Stimulated activated naive CD4-positive, alpha-beta T cell treated with Interleukin-2 at 50 U/mL for 16 hours (primary cell): ENCODE results near the gene MET.
"Not testable (repeated sequence)": the region's sequence is repeated elsewhere in the genome, so short reads cannot be mapped to it uniquely, and the experiment has no call there.

Experiments used
- DNase-seq: peaks from one replicate; lab custom pipeline; 2025; lab: John Stamatoyannopoulos, UW

Gene MET

GRCh38 chr7:116753130-116753529 lies 81.1 kb downstream of the MET start:
- DNase-seq, result no peak

GRCh38 chr7:116754186-116754585 lies 82.2 kb downstream of the MET start:
- no peak for DNase-seq

DNA sequence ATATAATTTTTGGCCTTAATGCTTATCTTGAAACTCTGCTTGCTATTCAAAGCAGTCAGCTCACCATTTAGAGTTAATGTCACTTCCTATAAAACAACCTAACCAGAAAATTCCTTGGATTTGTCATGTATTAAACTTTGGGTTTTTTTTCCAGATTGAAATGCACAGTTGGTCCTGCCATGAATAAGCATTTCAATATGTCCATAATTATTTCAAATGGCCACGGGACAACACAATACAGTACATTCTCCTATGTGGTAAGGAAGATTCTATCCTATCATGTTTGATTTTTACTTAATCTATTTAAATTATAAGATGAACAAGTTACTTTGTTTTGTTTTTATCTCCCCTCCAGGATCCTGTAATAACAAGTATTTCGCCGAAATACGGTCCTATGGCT lies 85.3 kb downstream of the MET start:
- no peak for DNase-seq

GRCh38 chr7:116759642-116760041 lies 87.6 kb downstream of the MET start:
- DNase-seq, result not testable (repeated sequence)

DNA sequence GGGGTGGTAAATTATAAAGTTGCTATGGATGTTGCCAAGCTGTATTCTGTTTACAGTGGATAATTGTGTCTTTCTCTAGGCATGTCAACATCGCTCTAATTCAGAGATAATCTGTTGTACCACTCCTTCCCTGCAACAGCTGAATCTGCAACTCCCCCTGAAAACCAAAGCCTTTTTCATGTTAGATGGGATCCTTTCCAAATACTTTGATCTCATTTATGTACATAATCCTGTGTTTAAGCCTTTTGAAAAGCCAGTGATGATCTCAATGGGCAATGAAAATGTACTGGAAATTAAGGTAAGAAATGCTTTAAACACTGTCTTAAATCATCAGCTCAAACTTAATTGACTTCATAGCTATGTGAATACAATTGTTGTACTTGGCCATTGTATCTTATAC lies 91.0 kb downstream of the MET start:
- DNase-seq, result no peak

- no peak for DNase-seq
Measured at GRCh38 chr7:116763647-116764046, 91.7 kb downstream of the MET start.

DNA sequence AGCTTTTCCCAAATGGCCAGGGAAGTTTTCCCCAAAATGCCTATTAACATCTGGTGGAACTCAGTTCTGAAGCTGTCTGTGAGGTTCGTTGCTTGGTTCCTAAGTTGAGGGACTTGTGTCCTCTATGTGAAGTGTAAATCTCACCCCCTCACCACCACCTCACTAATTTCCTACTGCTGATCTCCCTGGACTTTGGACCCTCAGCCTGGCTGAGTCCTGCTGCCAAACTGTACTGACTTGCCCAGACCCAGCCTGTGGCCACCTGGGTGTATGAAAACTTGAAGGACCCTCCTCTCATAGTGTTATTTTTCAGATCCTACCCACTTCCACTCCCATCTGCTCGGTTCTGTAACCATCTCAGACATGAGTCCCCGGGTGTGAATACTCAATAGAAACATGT lies 94.9 kb downstream of the MET start:
- DNase-seq, result no peak

- DNase-seq, result no peak
Measured at GRCh38 chr7:116769546-116769945, 97.5 kb downstream of the MET start.

- DNase-seq, result no peak
Measured at GRCh38 chr7:116770941-116771340, 98.9 kb downstream of the MET start.

- DNase-seq, result no peak
Measured at GRCh38 chr7:116771640-116772039, 99.6 kb downstream of the MET start.

- no peak for DNase-seq
Measured at GRCh38 chr7:116772423-116772863, 100.4 kb downstream of the MET start.

DNA sequence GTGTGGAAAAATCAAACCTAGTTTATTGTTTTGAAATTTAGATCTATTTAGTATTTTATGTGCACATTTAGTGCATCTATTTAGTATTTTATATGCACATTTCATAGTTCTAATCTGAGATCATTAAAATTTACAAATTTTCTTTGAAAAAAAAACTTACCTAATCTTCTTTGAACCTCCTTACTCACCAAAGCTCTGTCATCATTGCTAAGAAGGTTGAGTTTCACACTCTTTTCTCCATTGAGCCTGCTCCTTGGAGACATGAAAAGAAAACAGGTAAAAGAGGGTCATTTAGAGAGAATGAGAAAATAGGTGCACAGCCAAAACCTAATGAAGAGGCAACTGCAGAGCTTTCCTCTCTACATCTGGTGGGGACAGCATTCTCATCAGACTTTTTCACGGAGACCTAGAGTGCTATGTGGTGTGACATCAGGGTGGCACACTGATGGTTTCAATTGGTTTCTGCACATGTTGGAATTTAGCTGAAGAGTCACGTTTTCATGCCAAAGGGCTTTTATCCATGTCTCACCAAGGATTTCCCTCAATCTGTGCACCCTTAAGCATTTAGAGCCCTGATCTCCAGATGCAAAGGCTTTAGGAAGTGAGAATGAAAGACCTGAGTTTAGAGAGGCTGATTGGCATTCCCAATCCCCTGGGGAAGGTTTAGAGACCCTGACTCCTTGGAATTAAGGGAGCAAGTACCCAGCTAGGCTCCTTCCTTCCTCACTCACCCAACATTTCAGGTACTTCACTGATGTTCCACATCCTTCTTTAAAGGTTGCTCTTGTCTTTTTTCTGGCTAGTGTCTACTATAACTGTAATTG lies 101.1 kb downstream of the MET start:
- DNase-seq, result no peak

DNA sequence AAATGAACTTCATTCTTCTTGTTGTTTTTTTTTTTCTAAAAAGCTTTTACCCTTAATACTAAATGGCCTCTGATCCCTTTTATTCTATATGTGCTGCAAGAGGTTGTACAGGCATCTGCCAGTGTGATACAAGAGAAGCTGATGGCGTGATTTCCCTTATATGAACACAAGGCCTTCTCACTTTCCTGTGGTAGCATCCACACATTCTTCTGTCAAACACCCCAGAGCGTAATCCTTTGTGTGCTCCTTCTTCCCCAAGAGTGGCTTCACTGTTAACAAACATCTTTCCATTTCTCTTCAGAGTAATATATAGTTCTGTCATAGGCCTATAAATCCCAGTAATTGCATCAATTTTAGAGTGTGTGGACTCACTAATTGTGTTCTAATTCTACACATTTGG lies 104.0 kb downstream of the MET start:
- no peak for DNase-seq

DNA sequence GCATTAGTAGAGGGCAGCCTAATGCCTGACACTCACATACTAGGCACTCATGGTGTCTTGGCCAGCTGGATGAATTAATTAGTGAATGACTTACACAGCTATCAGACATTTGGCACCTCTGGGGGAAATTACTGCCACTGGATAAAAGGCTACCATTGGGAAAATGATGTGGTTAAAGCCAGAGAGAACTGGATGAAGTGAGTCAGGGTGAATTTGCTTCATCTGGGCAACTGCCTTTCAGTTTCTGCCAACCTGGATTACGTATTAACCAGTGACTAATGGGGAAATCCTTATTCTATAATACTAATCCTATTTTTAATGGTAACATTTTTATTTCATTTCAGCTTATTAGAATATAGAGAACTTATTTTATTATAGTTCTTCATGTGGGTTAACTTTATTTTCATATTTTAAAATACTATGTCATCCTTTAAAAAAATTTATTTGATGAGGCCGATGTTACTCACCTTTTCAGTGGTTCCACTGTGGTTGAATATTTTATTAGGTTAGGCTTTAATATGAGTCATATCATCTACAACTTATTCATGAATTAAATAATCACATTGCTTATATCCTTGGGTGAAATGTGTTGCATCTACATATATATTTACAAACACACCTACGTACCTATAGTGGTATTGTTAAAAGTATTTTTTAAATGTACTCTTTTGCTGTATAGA lies 104.8 kb downstream of the MET start:
- no peak for DNase-seq

- DNase-seq, result no peak
Measured at GRCh38 chr7:116777651-116778281, 105.8 kb downstream of the MET start.

GRCh38 chr7:116779216-116779615 lies 107.2 kb downstream of the MET start:
- DNase-seq, result no peak

DNA sequence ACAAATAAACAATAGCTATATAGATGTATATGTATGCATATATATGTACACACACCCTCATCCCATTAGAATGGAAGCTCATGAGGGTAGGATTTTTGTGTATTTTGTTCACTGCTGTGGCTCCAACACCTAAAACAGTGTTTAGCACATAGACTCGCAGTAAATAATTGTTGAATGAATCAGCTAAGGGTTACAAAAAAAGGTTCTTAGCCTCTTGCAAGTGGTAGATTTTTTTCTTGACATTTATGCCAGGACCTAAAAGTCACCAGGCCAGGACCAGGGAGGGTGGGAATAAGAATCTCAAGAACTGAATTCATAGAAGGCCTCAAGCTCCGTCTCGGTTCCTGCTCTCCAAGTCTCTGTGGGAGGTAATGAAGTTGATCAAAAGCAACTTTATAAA lies 107.9 kb downstream of the MET start:
- DNase-seq, result no peak

DNA sequence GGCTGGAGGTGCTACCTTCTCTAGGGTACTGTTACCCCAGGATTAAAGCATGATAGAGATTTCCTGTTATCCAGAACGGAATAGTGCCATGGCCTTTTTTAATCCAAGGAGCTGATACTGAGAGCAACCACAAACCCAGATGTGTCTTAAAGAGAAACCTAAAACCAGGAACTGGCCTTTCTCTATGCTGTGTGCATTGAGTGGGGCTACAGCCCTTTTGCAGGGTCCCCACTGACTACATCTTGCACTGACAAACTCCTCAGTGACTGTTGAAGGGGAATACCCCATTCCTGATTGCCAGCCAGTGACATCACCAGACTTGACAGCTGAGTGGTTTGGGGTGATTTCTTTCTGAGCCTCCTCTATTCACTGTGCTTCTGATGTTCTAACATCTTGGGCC lies 108.5 kb downstream of the MET start:
- no peak for DNase-seq

DNA sequence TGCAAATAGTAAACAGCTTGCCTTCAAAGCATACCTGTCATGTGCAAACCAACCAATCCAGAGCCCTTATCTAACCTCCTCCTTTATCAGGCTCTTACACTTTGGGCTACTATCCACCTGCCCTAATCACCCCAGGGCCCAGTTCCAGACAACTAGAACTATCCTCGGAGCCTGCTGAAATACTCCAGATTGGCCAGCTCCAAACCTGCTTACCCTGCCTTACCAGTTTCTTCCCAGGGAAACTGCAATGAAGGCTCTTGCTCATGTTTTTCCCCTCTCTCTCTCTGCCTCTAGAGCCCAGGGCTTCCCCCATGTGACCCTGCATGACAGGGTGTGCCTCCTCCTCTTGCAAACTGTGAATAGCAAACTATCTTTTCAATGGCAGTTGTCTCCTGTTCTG lies 109.0 kb downstream of the MET start:
- DNase-seq, result no peak

DNA sequence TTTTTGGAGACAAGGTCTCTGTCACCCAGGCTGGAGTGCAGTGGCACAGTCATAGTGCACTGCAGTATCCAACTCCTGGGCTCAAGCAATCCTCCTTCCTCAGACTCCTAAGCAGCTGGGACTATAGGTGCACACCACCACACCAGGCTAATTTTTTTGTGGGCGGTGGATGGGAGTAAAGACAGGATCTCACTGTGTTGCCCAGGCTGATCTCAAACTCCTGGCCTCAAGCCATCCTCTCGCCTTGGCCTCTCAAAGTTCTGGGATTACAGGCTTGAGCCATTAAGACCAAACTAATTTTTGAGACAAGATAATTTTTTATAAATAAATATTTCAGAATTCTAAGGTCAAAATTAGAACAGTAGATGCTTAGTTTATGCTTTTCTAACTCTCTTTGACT lies 109.6 kb downstream of the MET start:
- no peak for DNase-seq

DNA sequence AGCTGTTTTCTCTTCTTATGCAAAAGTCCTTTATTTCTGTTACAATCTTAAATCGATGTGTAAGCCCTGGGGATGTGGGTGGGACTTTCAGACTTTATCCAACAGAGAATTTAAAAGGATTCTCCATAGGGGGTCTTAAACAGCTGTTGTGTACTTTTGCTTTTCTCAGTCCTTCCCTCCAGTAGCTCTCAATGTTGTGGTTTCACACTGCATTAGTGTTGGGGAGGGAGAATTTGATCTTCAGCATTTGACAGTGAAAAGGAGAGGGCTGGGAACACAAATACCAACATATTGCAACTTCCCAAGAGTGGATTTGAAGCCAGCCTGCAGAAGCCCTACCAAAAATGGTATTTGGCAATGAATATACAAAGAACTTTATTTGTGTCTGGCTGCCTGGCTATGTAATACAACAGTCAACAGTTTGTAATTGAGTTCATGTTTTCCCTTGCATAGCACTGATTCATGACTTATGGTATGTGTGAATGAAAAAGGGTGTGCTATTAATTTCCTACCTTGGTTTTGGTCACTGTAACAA lies 110.2 kb downstream of the MET start:
- DNase-seq, result no peak

DNA sequence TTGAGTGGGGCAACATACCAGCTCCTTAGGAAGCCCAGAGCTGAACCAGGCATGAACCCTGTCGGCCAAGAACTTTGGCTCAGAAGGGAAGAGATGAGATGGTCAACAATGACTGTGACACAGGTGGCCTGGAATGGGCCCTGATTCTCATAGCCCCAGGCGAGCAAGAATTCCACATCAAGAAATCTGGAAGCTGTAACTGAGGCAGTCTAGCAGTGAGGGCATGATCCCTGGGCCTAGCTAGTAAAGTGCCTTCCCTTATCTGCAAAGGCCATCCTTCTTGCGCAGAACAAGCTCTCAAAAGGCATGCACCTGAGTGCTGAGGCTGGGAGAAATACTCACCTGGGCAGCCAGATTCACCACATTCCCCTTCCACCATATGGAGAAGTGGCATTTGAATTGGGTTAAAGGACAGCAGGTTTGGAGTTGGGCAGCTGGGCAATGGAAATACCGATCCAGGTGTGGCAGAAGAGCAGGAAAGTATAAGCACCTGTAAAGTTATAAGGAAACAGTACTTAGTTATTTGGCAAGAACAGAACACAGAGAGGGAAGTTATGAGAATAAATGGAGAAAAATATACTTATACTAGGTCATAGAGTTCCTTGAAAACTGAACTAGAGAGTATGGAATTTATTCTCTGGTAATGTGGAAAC lies 111.8 kb downstream of the MET start:
- no peak for DNase-seq
